Esophagus muscularis mucosa (tissue), 4 donors: ENCODE data around the gene CTNNA2. TPM values are rescaled to one million over a fixed set of nuclear protein-coding genes. Genes with fewer than 3 reads are reported as not detected.

ENCODE experiments used
- DNase-seq: peaks from one replicate; pipeline ENCODE4 v3.0.0-alpha.2; 2017; ENCODE audit errors: extremely low spot score
- H3K27ac ChIP-seq, 4 donors: fragments of 200-600 bp; sonication (generic); replicated peaks in 1 of 4; 1 replicate in 3 of 4; 2 replicates in 1 of 4; pipeline ENCODE4 v1.5.1; 2016 to 2019; ENCODE audit warnings: mild to moderate bottlenecking in 1 of 4
- H3K27me3 ChIP-seq, 4 donors: fragments of 200-600 bp; sonication (generic); one replicate each; pipeline versions ENCODE4 v1.5.1 to v1.6.0; 2016 to 2019
- H3K36me3 ChIP-seq, 4 donors: fragments of 200-600 bp; sonication (generic); one replicate each; pipeline ENCODE4 v1.5.1; 2016 to 2019
- H3K4me1 ChIP-seq, 4 donors: fragments of 200-600 bp; sonication (generic); one replicate each; pipeline ENCODE4 v1.5.1; 2016 to 2019
- H3K4me3 ChIP-seq, 4 donors: fragments of 200-600 bp; sonication (generic); 1 replicate in 2 of 4; 2 replicates in 2 of 4; pipeline ENCODE4 v1.5.1; 2016 to 2019; ENCODE audit warnings: mild to moderate bottlenecking in 4 of 4, moderate library complexity in 1 of 4
- H3K9me3 ChIP-seq, 4 donors: fragments of 200-600 bp; sonication (generic); 1 replicate in 3 of 4; 2 replicates in 1 of 4; pipeline ENCODE4 v1.5.1; 2016 to 2019
- CTCF ChIP-seq, 3 experiments: fragments of 200-600 bp in 2 of 3; fragments of 450-650 bp in 1 of 3; sonication (generic) in 2 of 3; IDR thresholded peaks; one replicate each; pipeline ENCODE4 v1.5.1; 2017 to 2019; ENCODE audit warnings: antibody characterized with exemption in 3 of 3, mild to moderate bottlenecking in 2 of 3, moderate library complexity in 1 of 3
- EP300 ChIP-seq: sonication (generic); formaldehyde crosslinking; IDR thresholded peaks from one replicate; pipeline ENCODE4 v1.6.1; 2017; ENCODE audit warnings: antibody characterized with exemption
- POLR2A ChIP-seq: fragments of 450-650 bp; IDR thresholded peaks from one replicate; pipeline ENCODE4 v1.6.1; 2017; ENCODE audit warnings: antibody characterized with exemption, moderate library complexity, mild to moderate bottlenecking, low read depth
- POLR2AphosphoS5 ChIP-seq, 2 donors: sonication (generic); formaldehyde crosslinking; IDR thresholded peaks; one replicate each; pipeline ENCODE4 v1.6.1; 2017; ENCODE audit warnings: antibody characterized with exemption in 2 of 2
- WGBS: methylation state at CpG from one replicate; pipeline ENCODE4 v1.1.5; 2018; 5-methylcytosine and 5-hydroxymethylcytosine counted together
- intact Hi-C: fragments of 100-400 bp; cut with DNase I; formaldehyde crosslinking; loops from one replicate; pipeline ENCODE4 v1.15.1; 2023
- total RNA-seq, 4 donors: library from RNA; depleted of rRNA; stranded (reverse); fragments of >200 nt; gene quantifications; one replicate each; pipeline versions ENCODE4 v1.1.0 to v1.2.1, GENCODE V29; 2016

The CTNNA2 gene
- total RNA-seq, 4 donors from 2014 or later: 0.42 to 2.5 (median 1.1) TPM

- Histone ChIP-seq H3K4me1 (peaks cover 0 to 9% (median 2%) of the 10 kb centered on the region in 4 donors), H3K9me3 (no peaks in the 10 kb centered on the region), H3K27ac (no peak overlapping the region), H3K4me3 (no peak overlapping the region), H3K27me3 (no peaks in the 10 kb centered on the region), H3K36me3 (no peaks in the 10 kb centered on the region)
- WGBS: 71% methylated on average over 1 of the region's 1 CpG
- intact Hi-C loops: loop anchor here (10.0 kb wide), 1 partner anchor 177 kb away; no protein-coding TSS in a partner anchor
- DNase-seq: no peak
- TF ChIP-seq POLR2A (no peak), EP300 (no peak), CTCF (IDR thresholded peaks at IDR 0.05) (no peak), POLR2AphosphoS5 (IDR thresholded peaks at IDR 0.05) (no peak)
These were observed 815.3 kb downstream of the CTNNA2 start for GRCh38 chr2:80328159-80328571.

GRCh38 chr2:80329491-80329890, 816.6 kb downstream of the CTNNA2 start:
- Histone ChIP-seq H3K27ac (no peak overlapping the region), H3K36me3 (no peaks in the 10 kb centered on the region), H3K4me3 (no peak overlapping the region), H3K27me3 (no peaks in the 10 kb centered on the region), H3K4me1 (peaks cover 0 to 9% (median 2%) of the 10 kb centered on the region in 4 donors), H3K9me3 (no peaks in the 10 kb centered on the region)
- intact Hi-C loops: loop anchor here (10.0 kb wide), 1 partner anchor 175 kb away; no protein-coding TSS in a partner anchor
- 88% methylated on average over 5 of the region's 5 CpGs for WGBS
- TF ChIP-seq CTCF (IDR thresholded peaks at IDR 0.05) (no peak), POLR2AphosphoS5 (IDR thresholded peaks at IDR 0.05) (no peak), EP300 (no peak), POLR2A (no peak)
- no peak for DNase-seq

GRCh38 chr2:80330527-80331450, 817.9 kb downstream of the CTNNA2 start:
- Histone ChIP-seq H3K4me3 (no peak overlapping the region), H3K27ac (no peak overlapping the region), H3K36me3 (no peaks in the 10 kb centered on the region), H3K27me3 (no peaks in the 10 kb centered on the region), H3K9me3 (no peaks in the 10 kb centered on the region), H3K4me1 (peaks cover 0 to 9% (median 2%) of the 10 kb centered on the region in 4 donors)
- no peak for DNase-seq
- WGBS: 88% methylated on average over 13 of the region's 14 CpGs
- TF ChIP-seq POLR2A: no peak
- no peak for TF ChIP-seq CTCF (IDR thresholded peaks at IDR 0.05)
- no peak for TF ChIP-seq EP300
- no peak for TF ChIP-seq POLR2AphosphoS5 (IDR thresholded peaks at IDR 0.05)
- intact Hi-C loops: no loop called here

GRCh38 chr2:80333886-80334285, 821.0 kb downstream of the CTNNA2 start:
- H3K4me1 ChIP-seq: no peaks in the 10 kb centered on the region
- no peak for DNase-seq
- no peak overlapping the region for H3K27ac ChIP-seq
- WGBS: 81% methylated on average over 5 of the region's 5 CpGs
- no peaks in the 10 kb centered on the region for H3K36me3 ChIP-seq
- no peak overlapping the region for H3K4me3 ChIP-seq
- intact Hi-C loops: no loop called here
- no peaks in the 10 kb centered on the region for H3K9me3 ChIP-seq
- H3K27me3 ChIP-seq: no peaks in the 10 kb centered on the region
- TF ChIP-seq POLR2AphosphoS5 (IDR thresholded peaks at IDR 0.05) (no peak), CTCF (IDR thresholded peaks at IDR 0.05) (no peak), EP300 (no peak), POLR2A (no peak)
